Sigmoid colon (tissue), 7 donors: ENCODE results near the gene EXT2. TPM values are rescaled to one million over a fixed set of nuclear protein-coding genes. Genes with fewer than 3 reads are reported as not detected.

ENCODE experiments used
- DNase-seq: peaks from one replicate; pipeline ENCODE4 v3.0.0-alpha.2; 2019
- H3K27ac ChIP-seq, 4 donors: fragments of 200-600 bp; sonication (generic); one replicate each; pipeline ENCODE4 v1.5.1; 2016 to 2019; ENCODE audit warnings: mild to moderate bottlenecking in 1 of 4
- H3K27me3 ChIP-seq, 3 donors: fragments of 200-600 bp; sonication (generic); one replicate each; pipeline ENCODE4 v1.5.1; 2019; ENCODE audit warnings: mild to moderate bottlenecking in 1 of 3
- H3K36me3 ChIP-seq, 4 donors: fragments of 200-600 bp; sonication (generic); one replicate each; pipeline ENCODE4 v1.5.1; 2016 to 2019
- H3K4me1 ChIP-seq, 4 donors: fragments of 200-600 bp; sonication (generic); one replicate each; pipeline ENCODE4 v1.5.1; 2017 to 2019
- H3K4me3 ChIP-seq, 4 donors: fragments of 200-600 bp; sonication (generic); one replicate each; pipeline ENCODE4 v1.5.1; 2017 to 2019; ENCODE audit warnings: mild to moderate bottlenecking in 2 of 4, moderate library complexity in 1 of 4
- H3K9me3 ChIP-seq, 4 donors: fragments of 200-600 bp in 3 of 4; sonication (generic) in 3 of 4; one replicate each; pipeline versions ENCODE4 v1.5.1 to v1.6.1; 2013 to 2019
- CTCF ChIP-seq, 4 experiments: fragments of 450-650 bp in 3 of 4; fragments of 200-600 bp in 1 of 4; IDR thresholded peaks; one replicate each; pipeline ENCODE4 v1.5.1; 2016 to 2019; ENCODE audit warnings: antibody characterized with exemption in 4 of 4, mild to moderate bottlenecking in 3 of 4, moderate library complexity in 2 of 4
- EP300 ChIP-seq, 4 donors: sonication (generic); formaldehyde crosslinking; IDR thresholded peaks; one replicate each; pipeline ENCODE4 v1.6.1; 2017; ENCODE audit warnings: antibody characterized with exemption in 4 of 4
- POLR2A ChIP-seq, 2 donors: fragments of 450-650 bp; IDR thresholded peaks; one replicate each; pipeline ENCODE4 v1.6.1; 2016; ENCODE audit warnings: antibody characterized with exemption in 2 of 2, mild to moderate bottlenecking in 2 of 2, moderate library complexity in 2 of 2
- POLR2AphosphoS5 ChIP-seq, 4 donors: sonication (generic); formaldehyde crosslinking; IDR thresholded peaks; one replicate each; pipeline ENCODE4 v1.6.1; 2017; ENCODE audit warnings: antibody characterized with exemption in 4 of 4
- WGBS, 2 donors: extraction: QIAGEN DNeasy Blood & Tissue Kit; methylation state at CpG; one replicate each; pipeline ENCODE4 v1.1.7; 2013; 5-methylcytosine and 5-hydroxymethylcytosine counted together
- intact Hi-C: fragments of 100-400 bp; cut with DNase I; formaldehyde crosslinking; loops from one replicate; pipeline ENCODE4 v1.15.1; 2023
- polyA plus RNA-seq, 3 donors: library from polyadenylated mRNA; stranded (reverse); fragments of 200-250 nt; gene quantifications; one replicate each; pipeline ENCODE4 v1.2.3, GENCODE V29; 2013
- total RNA-seq, 4 donors: library from RNA; depleted of rRNA; stranded (reverse); fragments of >200 nt; gene quantifications; one replicate each; pipeline ENCODE4 v1.1.0, GENCODE V29; 2016
- donor health status: healthy with polysubstance abuse.
- donor health status: Bipolar disorder and iron deficiency.
- donor health status: healthy.

Gene EXT2
- total and polyA plus RNA-seq, 7 donors = 6.6 to 68.1 (median 46.3) TPM

- Histone ChIP-seq H3K27ac (no peak overlapping the region), H3K27me3 (no peaks in the 10 kb centered on the region), H3K4me3 (no peak overlapping the region), H3K36me3 (peaks cover 0 to 39% (median 5%) of the 10 kb centered on the region in 4 donors), H3K4me1 (no peaks in the 10 kb centered on the region), H3K9me3 (peaks cover 0 to 5% (median 0%) of the 10 kb centered on the region in 4 donors)
- no peak for DNase-seq
- WGBS, 2 donors = 85 to 89% methylated on average over 4 of the region's 4 CpGs
- intact Hi-C loops = no loop called here
- no peak for TF ChIP-seq POLR2AphosphoS5 (IDR thresholded peaks at IDR 0.05)
- no peak for TF ChIP-seq CTCF (IDR thresholded peaks at IDR 0.05)
Observed at GRCh38 chr11:44199816-44200215, 104.3 kb downstream of the EXT2 start.

GRCh38 chr11:44203270-44204043 lies 108.0 kb downstream of the EXT2 start:
- Histone ChIP-seq H3K27ac (no peak overlapping the region), H3K9me3 (no peaks in the 10 kb centered on the region), H3K4me1 (no peaks in the 10 kb centered on the region), H3K27me3 (no peaks in the 10 kb centered on the region), H3K4me3 (no peak overlapping the region), H3K36me3 (peaks cover 0 to 31% (median 8%) of the 10 kb centered on the region in 4 donors)
- no peak for TF ChIP-seq POLR2A (IDR thresholded peaks at IDR 0.05)
- TF ChIP-seq CTCF (IDR thresholded peaks at IDR 0.05) = no peak
- no peak for TF ChIP-seq POLR2AphosphoS5 (IDR thresholded peaks at IDR 0.05)
- TF ChIP-seq EP300 (IDR thresholded peaks at IDR 0.05) = no peak
- no peak for DNase-seq
- intact Hi-C loops = no loop called here
- WGBS, 2 donors = 58 to 89% methylated on average over 3 of the region's 3 CpGs

- WGBS, 2 donors = 85 to 94% methylated on average over 3 of the region's 3 CpGs
- Histone ChIP-seq H3K27me3 (no peaks in the 10 kb centered on the region), H3K4me3 (no peak overlapping the region), H3K9me3 (no peaks in the 10 kb centered on the region), H3K27ac (no peak overlapping the region), H3K36me3 (peaks cover 0 to 17% (median 4%) of the 10 kb centered on the region in 4 donors), H3K4me1 (no peaks in the 10 kb centered on the region)
- no peak for DNase-seq
- intact Hi-C loops = no loop called here
- TF ChIP-seq POLR2AphosphoS5 (IDR thresholded peaks at IDR 0.05) = no peak
Observed at GRCh38 chr11:44205352-44205751, 109.9 kb downstream of the EXT2 start.

- intact Hi-C loops = no loop called here
- WGBS, 2 donors = 98% methylated on average over 2 of the region's 2 CpGs
- TF ChIP-seq CTCF (IDR thresholded peaks at IDR 0.05) (no peak), EP300 (IDR thresholded peaks at IDR 0.05) (no peak), POLR2A (IDR thresholded peaks at IDR 0.05) (no peak), POLR2AphosphoS5 (IDR thresholded peaks at IDR 0.05) (no peak)
Observed at GRCh38 chr11:44205836-44206235, 110.4 kb downstream of the EXT2 start.

GRCh38 chr11:44207292-44207691 lies 111.8 kb downstream of the EXT2 start:
- Histone ChIP-seq H3K27ac (no peak overlapping the region), H3K27me3 (no peaks in the 10 kb centered on the region), H3K36me3 (peaks cover 0 to 14% (median 4%) of the 10 kb centered on the region in 4 donors), H3K4me3 (no peak overlapping the region), H3K9me3 (no peaks in the 10 kb centered on the region), H3K4me1 (no peaks in the 10 kb centered on the region)
- no peak for DNase-seq
- no peak for TF ChIP-seq POLR2A (IDR thresholded peaks at IDR 0.05)
- no peak for TF ChIP-seq CTCF (IDR thresholded peaks at IDR 0.05)
- TF ChIP-seq POLR2AphosphoS5 (IDR thresholded peaks at IDR 0.05) = no peak
- no peak for TF ChIP-seq EP300 (IDR thresholded peaks at IDR 0.05)
- WGBS, 2 donors = 94 to 96% methylated on average over 7 of the region's 7 CpGs
- intact Hi-C loops = no loop called here

More at GRCh38 chr11:44205836-44206235, 110.4 kb downstream of the EXT2 start:
- Histone ChIP-seq H3K36me3 (peaks cover 0 to 17% (median 4%) of the 10 kb centered on the region in 4 donors), H3K27ac (no peak overlapping the region), H3K4me1 (no peaks in the 10 kb centered on the region), H3K9me3 (no peaks in the 10 kb centered on the region), H3K27me3 (no peaks in the 10 kb centered on the region), H3K4me3 (no peak overlapping the region)
- DNase-seq = no peak
